ENCODE measurements around the gene NUBPL.

The NUBPL gene

DNA sequence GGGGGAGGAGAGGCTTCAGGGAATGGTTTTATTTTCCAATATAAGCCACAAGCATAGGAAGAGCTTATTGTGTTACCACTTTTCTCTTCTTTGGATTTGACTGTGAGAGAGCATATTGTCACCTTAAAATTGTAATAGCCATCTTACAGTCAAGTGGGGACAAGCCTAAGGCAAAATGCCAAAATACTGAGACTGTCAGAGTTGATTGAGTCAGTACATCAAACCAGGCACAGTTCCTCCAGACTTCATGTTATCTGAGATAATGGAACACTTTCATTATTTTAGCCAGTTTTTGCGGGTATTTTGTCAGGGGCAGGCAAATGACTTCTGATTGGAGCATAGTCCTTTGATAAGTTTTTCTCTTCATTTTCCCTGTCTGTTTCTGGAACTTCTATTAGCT, 19.5 kb upstream of the NUBPL start:
- H3K4me3 ChIP-seq (replicated peaks in 1 of 2; ENCODE audit: low read depth in 2 of 2, low read length in 2 of 2) = no peak overlapping the region
- DNase-seq (ENCODE audit: low read depth in 2 of 2) = no peak
- TF ChIP-seq, protein P1, sequence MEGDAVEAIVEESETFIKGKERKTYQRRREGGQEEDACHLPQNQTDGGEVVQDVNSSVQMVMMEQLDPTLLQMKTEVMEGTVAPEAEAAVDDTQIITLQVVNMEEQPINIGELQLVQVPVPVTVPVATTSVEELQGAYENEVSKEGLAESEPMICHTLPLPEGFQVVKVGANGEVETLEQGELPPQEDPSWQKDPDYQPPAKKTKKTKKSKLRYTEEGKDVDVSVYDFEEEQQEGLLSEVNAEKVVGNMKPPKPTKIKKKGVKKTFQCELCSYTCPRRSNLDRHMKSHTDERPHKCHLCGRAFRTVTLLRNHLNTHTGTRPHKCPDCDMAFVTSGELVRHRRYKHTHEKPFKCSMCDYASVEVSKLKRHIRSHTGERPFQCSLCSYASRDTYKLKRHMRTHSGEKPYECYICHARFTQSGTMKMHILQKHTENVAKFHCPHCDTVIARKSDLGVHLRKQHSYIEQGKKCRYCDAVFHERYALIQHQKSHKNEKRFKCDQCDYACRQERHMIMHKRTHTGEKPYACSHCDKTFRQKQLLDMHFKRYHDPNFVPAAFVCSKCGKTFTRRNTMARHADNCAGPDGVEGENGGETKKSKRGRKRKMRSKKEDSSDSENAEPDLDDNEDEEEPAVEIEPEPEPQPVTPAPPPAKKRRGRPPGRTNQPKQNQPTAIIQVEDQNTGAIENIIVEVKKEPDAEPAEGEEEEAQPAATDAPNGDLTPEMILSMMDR (IDR thresholded peaks at IDR 0.05; ENCODE audit: low read depth, low read length) = no peak

DNA sequence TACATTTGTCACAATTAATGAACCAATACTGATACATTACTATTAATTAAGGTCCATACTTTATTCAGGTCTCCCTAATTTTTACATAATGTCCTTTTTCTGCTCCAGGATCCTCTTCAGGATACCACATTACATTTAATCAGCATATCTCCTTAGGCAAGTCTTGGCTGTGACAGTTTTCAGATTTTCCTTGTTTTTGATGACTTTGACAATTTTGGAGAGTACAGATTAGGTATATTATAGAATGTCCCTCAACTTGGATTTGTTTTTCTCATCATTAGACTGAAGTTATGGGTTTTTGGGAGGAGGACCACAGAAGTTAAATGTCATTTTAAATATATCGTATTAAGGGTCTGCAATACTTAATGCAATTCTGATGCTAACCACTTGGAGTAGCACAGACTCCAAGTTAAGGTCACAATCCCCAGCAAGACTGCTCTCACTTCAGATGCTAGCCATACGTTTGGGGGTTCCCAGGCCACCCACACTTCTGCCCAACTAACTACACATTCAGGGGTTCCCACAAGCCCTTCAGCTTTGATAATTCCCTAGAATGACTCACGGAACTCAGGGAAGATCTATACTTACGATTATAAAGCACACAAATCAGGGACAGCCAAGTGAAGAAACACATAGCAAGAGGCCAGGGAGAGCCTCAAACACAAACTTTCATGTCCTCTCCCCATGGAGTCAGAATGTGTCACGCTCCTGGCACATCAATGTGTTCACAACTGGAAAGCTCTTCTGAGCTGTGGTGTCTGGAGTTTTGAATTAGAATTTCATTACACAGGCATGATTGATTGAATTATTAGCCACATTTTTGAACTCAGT, 17.0 kb upstream of the NUBPL start:
- TF ChIP-seq, protein P1 (IDR thresholded peaks at IDR 0.05; ENCODE audit: low read depth, low read length) = peak; percentile 34
- no peak overlapping the region for H3K4me3 ChIP-seq (replicated peaks in 1 of 2; ENCODE audit: low read depth in 2 of 2, low read length in 2 of 2)
- peak; percentile 26 to 32 for DNase-seq (ENCODE audit: low read depth in 2 of 2)

DNA sequence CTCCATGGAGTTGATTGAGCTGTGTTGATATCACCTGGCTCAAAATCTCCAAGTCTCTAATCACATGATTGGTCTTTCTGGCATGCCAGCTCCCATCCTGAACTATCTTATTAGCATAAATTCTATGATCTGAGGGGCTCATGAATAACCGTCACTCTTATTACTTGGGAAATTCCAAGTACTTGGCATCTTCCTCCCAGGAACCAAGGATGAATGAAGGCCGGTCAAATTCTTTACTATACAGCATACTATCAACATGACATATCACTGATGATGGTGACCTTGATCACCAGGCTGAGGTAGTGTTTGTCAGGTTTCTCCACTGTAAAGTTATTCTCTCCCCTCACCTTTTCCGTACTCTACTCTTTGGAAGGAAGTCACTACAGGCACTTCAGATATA, 16.4 kb upstream of the NUBPL start:
- TF ChIP-seq, protein P1 (IDR thresholded peaks at IDR 0.05; ENCODE audit: low read depth, low read length) = no peak
- no peak for DNase-seq (ENCODE audit: low read depth in 2 of 2)
- H3K4me3 ChIP-seq (replicated peaks in 1 of 2; ENCODE audit: low read depth in 2 of 2, low read length in 2 of 2) = no peak overlapping the region

DNA sequence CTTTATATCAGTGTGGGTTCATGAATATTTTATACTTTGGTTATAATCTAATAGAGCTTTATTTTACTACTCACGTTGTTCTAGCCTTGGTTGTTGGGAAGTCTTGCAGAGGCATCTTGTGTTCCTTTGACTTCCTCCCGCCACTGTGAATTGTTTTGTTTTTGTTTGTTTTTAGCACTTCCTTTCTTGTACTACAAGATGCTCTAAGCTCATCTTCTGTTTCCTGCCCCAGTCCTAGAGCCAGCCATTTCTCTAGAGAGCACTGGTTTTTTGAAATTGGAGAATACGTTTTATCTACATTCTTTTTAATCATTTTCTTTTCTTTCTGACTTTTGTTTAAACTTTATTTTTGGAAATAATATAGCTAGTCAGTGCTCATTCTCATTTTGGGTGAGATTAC, 15.9 kb upstream of the NUBPL start:
- DNase-seq (ENCODE audit: low read depth in 2 of 2) = no peak
- no peak overlapping the region for H3K4me3 ChIP-seq (replicated peaks in 1 of 2; ENCODE audit: low read depth in 2 of 2, low read length in 2 of 2)
- TF ChIP-seq, protein P1 (IDR thresholded peaks at IDR 0.05; ENCODE audit: low read depth, low read length) = no peak

DNA sequence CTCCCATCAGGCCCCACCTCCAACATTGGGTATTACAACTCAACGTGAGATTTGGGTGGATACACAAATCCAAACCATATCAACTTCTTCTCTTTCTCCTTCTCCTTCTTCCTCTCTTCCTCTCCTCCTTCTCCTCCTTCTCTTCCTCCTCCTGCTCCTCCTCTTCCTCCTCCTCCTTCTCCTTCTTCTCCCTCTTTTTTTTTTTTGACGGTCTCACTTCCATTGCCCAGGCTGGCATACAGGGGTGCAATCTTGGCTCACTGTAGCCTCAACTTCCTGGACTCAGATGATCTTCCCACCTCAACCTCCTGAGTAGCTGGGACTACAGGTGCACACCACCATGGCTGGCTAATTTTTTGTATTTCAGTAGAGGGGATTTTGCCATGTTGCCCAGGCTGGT, 11.4 kb upstream of the NUBPL start:
- H3K4me3 ChIP-seq (replicated peaks in 1 of 2; ENCODE audit: low read depth in 2 of 2, low read length in 2 of 2) = no peak overlapping the region
- no peak for DNase-seq (ENCODE audit: low read depth in 2 of 2)
- TF ChIP-seq, protein P1 (IDR thresholded peaks at IDR 0.05; ENCODE audit: low read depth, low read length) = no peak

DNA sequence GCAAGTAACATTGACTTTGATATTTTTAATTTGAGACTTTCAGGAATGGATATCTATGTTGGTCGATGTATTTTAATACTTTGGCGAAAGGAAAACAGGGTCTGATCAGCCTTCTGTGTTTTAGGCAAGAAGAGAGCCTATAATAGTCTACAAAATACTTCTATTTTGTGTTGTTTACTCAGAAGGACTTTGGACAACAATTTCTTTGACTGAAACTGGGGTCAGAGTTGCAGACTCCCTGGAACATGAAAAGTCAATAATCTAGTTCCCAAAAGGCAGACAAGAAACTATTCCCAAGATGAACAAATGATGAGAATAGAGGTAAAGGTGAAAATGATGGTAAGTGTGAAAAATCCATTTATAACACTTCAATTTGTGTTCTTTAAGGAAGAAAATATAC, 10.6 kb upstream of the NUBPL start:
- DNase-seq (ENCODE audit: low read depth in 2 of 2) = no peak
- TF ChIP-seq, protein P1 (IDR thresholded peaks at IDR 0.05; ENCODE audit: low read depth, low read length) = no peak
- no peak overlapping the region for H3K4me3 ChIP-seq (replicated peaks in 1 of 2; ENCODE audit: low read depth in 2 of 2, low read length in 2 of 2)

DNA sequence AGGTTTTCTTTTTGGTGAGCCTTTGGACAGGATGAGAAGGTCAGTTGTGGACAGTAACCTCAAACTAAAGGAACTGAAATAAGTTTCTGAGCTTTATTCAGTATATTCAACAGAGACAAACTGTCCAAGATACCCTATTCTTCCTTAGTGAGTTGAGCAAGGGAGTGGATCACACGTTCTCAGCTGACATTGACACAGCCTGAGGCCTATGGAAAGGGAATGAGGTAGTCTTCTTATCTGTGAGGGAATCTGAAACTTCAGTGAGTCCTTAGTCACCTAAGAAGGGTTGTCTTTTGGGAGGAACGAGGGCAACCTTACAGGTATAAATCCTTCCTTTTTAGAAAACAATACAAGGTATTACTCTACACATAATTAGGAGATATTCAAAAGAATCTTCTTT, 5.0 kb upstream of the NUBPL start:
- TF ChIP-seq, protein P1 (IDR thresholded peaks at IDR 0.05; ENCODE audit: low read depth, low read length) = no peak
- H3K4me3 ChIP-seq (replicated peaks in 1 of 2; ENCODE audit: low read depth in 2 of 2, low read length in 2 of 2) = no peak overlapping the region
- DNase-seq (ENCODE audit: low read depth in 2 of 2) = no peak
